Natural killer cell (primary cell): ENCODE measurements around the gene TBC1D10B. TPM values are rescaled to one million over a fixed set of nuclear protein-coding genes. Genes with fewer than 3 reads are reported as not detected.

Experiments
- ATAC-seq, 3 donors: fragments of 150-1000 bp in 2 of 3; fragments of 200-7000 bp in 1 of 3; cut with Tn5 transposase; 1 replicate in 1 of 3; 2 replicates in 2 of 3; pipeline ENCODE4 v1.10.0; 2021; ENCODE audit warnings: mild to moderate bottlenecking in 2 of 3, moderate library complexity in 2 of 3
- DNase-seq, 2 donors: peaks; one replicate each; pipeline versions ENCODE4 v3.0.0 to v3.0.0-alpha.2; 2013 to 2021; ENCODE audit warnings: mixed read lengths in 1 of 2
- H3K27ac ChIP-seq: one replicate; pipeline ENCODE4 v1.5.1; 2013; ENCODE audit warnings: mild to moderate bottlenecking, low read length
- H3K27me3 ChIP-seq: one replicate; pipeline ENCODE4 v1.6.1; 2013; ENCODE audit warnings: low read length; ENCODE audit not compliant: control insufficient read depth, insufficient read depth
- H3K36me3 ChIP-seq: one replicate; pipeline ENCODE4 v1.6.1; 2013; ENCODE audit warnings: low read length; ENCODE audit not compliant: control insufficient read depth, insufficient read depth
- H3K4me1 ChIP-seq: one replicate; pipeline ENCODE4 v1.6.1; 2013; ENCODE audit warnings: low read length; ENCODE audit not compliant: control insufficient read depth, insufficient read depth
- H3K4me3 ChIP-seq: one replicate; pipeline ENCODE4 v1.5.1; 2013; ENCODE audit warnings: low read length
- H3K9me3 ChIP-seq: one replicate; pipeline ENCODE4 v1.6.1; 2013; ENCODE audit warnings: low read length; ENCODE audit not compliant: control insufficient read depth, insufficient read depth
- H3K27ac Mint-ChIP-seq, 2 donors: one replicate each; pipeline ENCODE4 v1.8.0; 2022; ENCODE audit warnings: mild to moderate bottlenecking in 2 of 2, mixed read lengths in 2 of 2, moderate library complexity in 1 of 2
- H3K27me3 Mint-ChIP-seq, 2 donors: one replicate each; pipeline ENCODE4 v1.8.0; 2022; ENCODE audit warnings: low read depth in 2 of 2, mixed read lengths in 2 of 2
- H3K36me3 Mint-ChIP-seq: one replicate; pipeline ENCODE4 v1.8.0; 2022; ENCODE audit warnings: mixed read lengths
- H3K4me1 Mint-ChIP-seq, 2 donors: one replicate each; pipeline ENCODE4 v1.8.0; 2022; ENCODE audit warnings: mixed read lengths in 2 of 2
- H3K4me3 Mint-ChIP-seq: one replicate; pipeline ENCODE4 v1.8.0; 2022; ENCODE audit warnings: mild to moderate bottlenecking, moderate library complexity, mixed read lengths
- H3K9me3 Mint-ChIP-seq, 2 donors: one replicate each; pipeline ENCODE4 v1.8.0; 2022; ENCODE audit warnings: mixed read lengths in 2 of 2
- CTCF ChIP-seq: fragments of 200-600 bp; IDR thresholded peaks from one replicate; pipeline ENCODE4 v1.8.0; 2022; ENCODE audit warnings: antibody characterized with exemption
- WGBS: methylation state at CpG from one replicate; pipeline ENCODE4 v1.1.7; 2013; ENCODE audit warnings: missing lambda C conversion rate; ENCODE audit not compliant: insufficient coverage; 5-methylcytosine and 5-hydroxymethylcytosine counted together
- intact Hi-C: fragments of 100-400 bp; cut with micrococcal nuclease; formaldehyde crosslinking; loops from one replicate; pipeline ENCODE4 v1.14.2; 2022
- total RNA-seq, 4 donors: library from RNA; stranded (reverse); fragments of 120-200 nt in 1 of 4; gene quantifications; one replicate each; pipeline versions ENCODE4 v1.2.3 to v1.2.4, GENCODE V29; 2013 to 2022

TBC1D10B gene
- total RNA-seq, 3 donors from 2014 or later (not counting 1 experiment from before 2014, with no cell fraction given): 43.0 to 55.3 (median 50.2) TPM

- Mint-ChIP-seq H3K27me3 (no peaks in the 10 kb centered on the region), H3K9me3 (no peaks in the 10 kb centered on the region), H3K36me3 (no peaks in the 10 kb centered on the region), H3K27ac (peak overlapping the region; percentile 51 to 81), H3K4me3 (peak overlapping the region; percentile 67), H3K4me1 (peaks cover 11 to 14% of the 10 kb centered on the region in 2 donors)
- peak overlapping the region; percentile 40 for H3K4me3 ChIP-seq
- H3K4me1 ChIP-seq: peaks cover 13% of the 10 kb centered on the region
- H3K36me3 ChIP-seq: peaks cover 4% of the 10 kb centered on the region
- no peak for TF ChIP-seq CTCF
- ATAC-seq: peak; percentile 86 to 97 (median 88)
- no peaks in the 10 kb centered on the region for H3K9me3 ChIP-seq
- 2% methylated on average over 140 of the region's 140 CpGs for WGBS
- intact Hi-C loops: loop anchor here (2.0 to 5.0 kb wide), 2 partner anchors 45 to 67 kb away; partner anchors contain the start of genes MYL11 and TBC1D10B
- no peaks in the 10 kb centered on the region for H3K27me3 ChIP-seq
- H3K27ac ChIP-seq: peak overlapping the region; percentile 77
- peak; percentile 85 to 98 for DNase-seq
Measured at GRCh38 chr16:30417529-30418349, 47.4 kb upstream of the TBC1D10B start.

GRCh38 chr16:30416624-30417528, 46.6 kb upstream of the TBC1D10B start:
- peak overlapping the region; percentile 40 for H3K4me3 ChIP-seq
- H3K4me1 ChIP-seq: peaks cover 13% of the 10 kb centered on the region
- Mint-ChIP-seq H3K27me3 (no peaks in the 10 kb centered on the region), H3K27ac (peak overlapping the region in 1 of 2 donors; percentile 81), H3K36me3 (no peaks in the 10 kb centered on the region), H3K4me1 (peaks cover 14 to 16% of the 10 kb centered on the region in 2 donors), H3K4me3 (peak overlapping the region; percentile 67), H3K9me3 (no peaks in the 10 kb centered on the region)
- H3K9me3 ChIP-seq: no peaks in the 10 kb centered on the region
- DNase-seq (no peak), ATAC-seq (no peak)
- H3K27me3 ChIP-seq: no peaks in the 10 kb centered on the region
- peaks cover 1% of the 10 kb centered on the region for H3K36me3 ChIP-seq
- intact Hi-C loops: loop anchor here (2.0 to 5.0 kb wide), 2 partner anchors 45 to 66 kb away; partner anchors contain the start of genes MYL11 and TBC1D10B
- WGBS: 76% methylated on average over 18 of the region's 18 CpGs
- TF ChIP-seq CTCF: no peak
- H3K27ac ChIP-seq: peak overlapping the region; percentile 63

GRCh38 chr16:30416047-30416603, 45.8 kb upstream of the TBC1D10B start:
- intact Hi-C loops: loop anchor here (2.0 to 5.0 kb wide), 2 partner anchors 44 to 65 kb away; partner anchors contain the start of genes MYL11 and TBC1D10B
- Histone ChIP-seq H3K9me3 (no peaks in the 10 kb centered on the region), H3K36me3 (no peaks in the 10 kb centered on the region), H3K4me1 (peaks cover 13% of the 10 kb centered on the region), H3K27me3 (no peaks in the 10 kb centered on the region), H3K27ac (no peak overlapping the region), H3K4me3 (no peak overlapping the region)
- H3K4me3 Mint-ChIP-seq: peak overlapping the region; percentile 32
- ATAC-seq (no peak), DNase-seq (no peak)
- TF ChIP-seq CTCF: no peak
- 89% methylated on average over 4 of the region's 4 CpGs for WGBS
- H3K27me3 Mint-ChIP-seq: no peaks in the 10 kb centered on the region
- peaks cover 14 to 17% of the 10 kb centered on the region in 2 donors for H3K4me1 Mint-ChIP-seq
- H3K27ac Mint-ChIP-seq: no peak overlapping the region
- no peaks in the 10 kb centered on the region for H3K9me3 Mint-ChIP-seq
- no peaks in the 10 kb centered on the region for H3K36me3 Mint-ChIP-seq
